GM10248 (cell line): ENCODE measurements around the gene TET2.
A peak's percentile ranks its signal among the peaks of the same experiment; 100 is the strongest.

Experiments
- CTCF ChIA-PET: fragments of 300-600 bp; sonication (Branson Sonifier 250); formaldehyde crosslinking; extraction: SDS; loops from one replicate; lab custom pipeline; 2021; ENCODE audit warnings: antibody characterized with exemption; lab: Yijun Ruan, JAX
- POLR2A ChIA-PET: fragments of 350-650 bp; sonication (Branson Sonifier 250); formaldehyde crosslinking; extraction: SDS; loops from one replicate; lab custom pipeline; 2020; ENCODE audit warnings: antibody characterized with exemption; lab: Yijun Ruan, JAX
- DNase-seq: peaks from one replicate; pipeline ENCODE4 v3.0.0; 2012; ENCODE audit errors: extremely low spot score
- TF ChIP-seq, protein P1 (sequence below): IDR thresholded peaks from 2 replicates; pipeline ENCODE4 v1.5.1; 2012; ENCODE audit warnings: mild to moderate bottlenecking, low read depth; ENCODE audit errors: extremely low read depth, missing control alignments, control extremely low read depth

Gene TET2

DNA sequence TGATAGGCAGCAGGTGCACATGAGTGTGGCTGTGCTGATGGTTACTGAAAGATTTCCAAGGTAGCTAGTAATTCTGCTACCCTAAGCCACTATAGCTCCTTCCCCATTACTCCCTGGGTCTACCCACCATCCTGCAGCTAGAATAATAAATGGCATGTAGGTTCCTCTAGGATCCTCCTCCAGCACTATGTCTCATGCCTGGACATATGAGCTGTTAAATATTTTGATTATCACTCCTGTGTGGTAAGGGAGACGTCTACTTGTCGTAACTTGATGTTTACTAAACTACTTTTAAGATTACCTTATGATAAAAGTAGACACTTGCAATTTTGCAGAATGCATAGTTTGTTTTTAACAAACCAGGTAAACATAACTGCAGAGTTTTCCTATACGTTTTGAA, 35.5 kb downstream of the TET2 start:
- CTCF ChIA-PET, result interaction anchor here (1.2 to 2.8 kb wide), 4 partner anchors 11 to 26 kb away, joined by 3 to 11 read pairs (median 4); no protein-coding TSS in a partner anchor
- TF ChIP-seq, protein P1, sequence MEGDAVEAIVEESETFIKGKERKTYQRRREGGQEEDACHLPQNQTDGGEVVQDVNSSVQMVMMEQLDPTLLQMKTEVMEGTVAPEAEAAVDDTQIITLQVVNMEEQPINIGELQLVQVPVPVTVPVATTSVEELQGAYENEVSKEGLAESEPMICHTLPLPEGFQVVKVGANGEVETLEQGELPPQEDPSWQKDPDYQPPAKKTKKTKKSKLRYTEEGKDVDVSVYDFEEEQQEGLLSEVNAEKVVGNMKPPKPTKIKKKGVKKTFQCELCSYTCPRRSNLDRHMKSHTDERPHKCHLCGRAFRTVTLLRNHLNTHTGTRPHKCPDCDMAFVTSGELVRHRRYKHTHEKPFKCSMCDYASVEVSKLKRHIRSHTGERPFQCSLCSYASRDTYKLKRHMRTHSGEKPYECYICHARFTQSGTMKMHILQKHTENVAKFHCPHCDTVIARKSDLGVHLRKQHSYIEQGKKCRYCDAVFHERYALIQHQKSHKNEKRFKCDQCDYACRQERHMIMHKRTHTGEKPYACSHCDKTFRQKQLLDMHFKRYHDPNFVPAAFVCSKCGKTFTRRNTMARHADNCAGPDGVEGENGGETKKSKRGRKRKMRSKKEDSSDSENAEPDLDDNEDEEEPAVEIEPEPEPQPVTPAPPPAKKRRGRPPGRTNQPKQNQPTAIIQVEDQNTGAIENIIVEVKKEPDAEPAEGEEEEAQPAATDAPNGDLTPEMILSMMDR, result no peak
- DNase-seq, result no peak
- POLR2A ChIA-PET, result no interaction called here

DNA sequence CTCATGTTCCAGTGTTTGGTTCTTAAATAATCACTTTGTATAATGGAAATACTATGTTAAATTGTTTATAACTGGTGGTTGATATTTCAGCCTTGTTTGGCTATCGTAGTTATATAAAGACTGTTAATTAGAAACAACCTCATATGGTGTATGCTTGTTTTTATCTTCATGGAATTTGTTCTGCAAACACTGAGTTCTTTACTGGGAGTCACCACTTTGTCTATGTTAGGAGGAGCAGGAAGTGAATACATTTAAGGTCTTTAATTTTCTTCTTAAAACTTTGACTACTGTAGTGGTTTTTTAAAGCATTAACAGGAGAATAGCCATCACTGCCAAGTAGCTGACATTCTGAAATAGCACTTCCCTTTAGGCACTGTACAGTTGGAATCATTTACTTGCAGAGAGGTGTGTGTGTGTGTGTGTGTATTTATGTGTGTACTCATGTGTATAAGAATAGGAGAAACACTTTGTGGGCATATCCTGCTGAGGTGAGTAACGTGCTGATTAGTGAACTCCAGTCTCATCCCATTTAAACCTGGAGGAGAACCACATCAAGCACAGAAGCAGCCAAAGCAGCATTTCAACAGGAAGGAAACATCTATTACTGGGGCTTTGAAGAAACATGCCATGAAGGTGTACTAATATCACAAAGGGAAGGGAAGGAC, 37.8 kb downstream of the TET2 start:
- ChIA-PET POLR2A (no interaction called here), CTCF (interaction anchor here (1.3 kb wide), 1 partner anchor 12 kb away, joined by 3 read pairs; no protein-coding TSS in a partner anchor)
- TF ChIP-seq, protein P1, result no peak
- no peak for DNase-seq

DNA sequence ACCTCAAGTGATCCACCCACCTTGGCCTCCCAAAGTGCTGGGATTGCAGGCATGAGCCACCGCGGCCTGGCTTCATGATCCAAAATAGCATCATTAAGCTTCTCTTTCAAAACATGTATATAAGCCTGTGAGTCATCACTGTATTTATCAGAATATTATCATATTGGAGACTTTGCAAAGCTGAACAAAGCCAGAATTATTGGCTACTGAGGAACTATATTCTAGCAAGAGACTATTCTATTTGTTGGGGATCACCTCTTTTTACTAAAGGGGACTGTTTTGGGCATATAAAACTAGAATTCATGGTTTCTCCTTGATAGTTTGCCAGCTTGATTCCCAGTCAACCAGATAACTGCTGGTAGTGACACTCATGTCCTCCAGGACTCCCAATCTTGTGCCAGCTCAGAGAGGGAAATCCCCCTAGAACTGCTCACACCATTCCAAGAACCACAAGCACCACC, 40.1 kb downstream of the TET2 start:
- TF ChIP-seq, protein P1, result no peak
- ChIA-PET CTCF (interaction anchor here (0.8 to 1.6 kb wide), 6 partner anchors 8 to 48 kb away, joined by 3 to 6 read pairs (median 4); partner anchors contain the start of gene TET2), POLR2A (no interaction called here)
- no peak for DNase-seq

DNA sequence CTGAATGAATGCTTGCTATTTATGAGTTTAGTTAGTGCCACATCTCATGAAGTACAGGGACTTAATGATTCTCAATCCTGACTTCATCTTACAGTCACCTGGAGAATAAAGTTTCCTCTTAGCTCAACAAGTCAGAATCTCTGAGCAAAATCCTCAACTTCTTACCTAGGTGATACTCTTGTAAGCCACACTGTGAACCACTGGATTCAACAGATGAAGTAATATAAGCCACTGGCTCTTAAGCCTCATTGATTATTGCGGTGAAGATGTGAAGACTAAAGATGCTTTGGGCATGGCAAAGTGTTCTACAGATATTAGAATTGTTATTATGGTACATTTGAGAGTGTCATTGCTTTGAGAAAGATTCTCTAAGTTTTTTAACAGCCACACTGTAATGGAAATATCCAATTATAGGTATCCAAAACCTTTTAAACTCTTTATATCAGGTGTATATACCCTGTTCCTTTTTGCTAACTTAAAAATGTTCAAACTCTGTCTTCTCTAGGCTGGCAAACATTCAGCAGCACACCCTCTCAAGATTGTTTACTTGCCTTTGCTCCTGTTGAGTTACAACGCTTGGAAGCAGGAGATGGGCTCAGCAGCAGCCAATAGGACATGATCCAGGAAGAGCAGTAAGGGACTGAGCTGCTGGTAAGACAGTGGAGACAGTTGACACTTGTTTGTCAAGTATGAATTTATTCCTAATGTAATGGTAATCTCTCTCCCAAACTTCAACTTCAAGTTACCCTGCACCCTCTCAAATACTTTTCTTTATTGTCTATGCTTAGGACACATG, 43.4 kb downstream of the TET2 start:
- TF ChIP-seq, protein P1, result no peak
- no peak for DNase-seq
- CTCF ChIA-PET, result interaction anchor here (0.9 to 1.4 kb wide), 3 partner anchors 13 to 284 kb away, joined by 3 to 6 read pairs (median 3); partner anchors contain the start of gene PPA2
- POLR2A ChIA-PET, result no interaction called here

DNA sequence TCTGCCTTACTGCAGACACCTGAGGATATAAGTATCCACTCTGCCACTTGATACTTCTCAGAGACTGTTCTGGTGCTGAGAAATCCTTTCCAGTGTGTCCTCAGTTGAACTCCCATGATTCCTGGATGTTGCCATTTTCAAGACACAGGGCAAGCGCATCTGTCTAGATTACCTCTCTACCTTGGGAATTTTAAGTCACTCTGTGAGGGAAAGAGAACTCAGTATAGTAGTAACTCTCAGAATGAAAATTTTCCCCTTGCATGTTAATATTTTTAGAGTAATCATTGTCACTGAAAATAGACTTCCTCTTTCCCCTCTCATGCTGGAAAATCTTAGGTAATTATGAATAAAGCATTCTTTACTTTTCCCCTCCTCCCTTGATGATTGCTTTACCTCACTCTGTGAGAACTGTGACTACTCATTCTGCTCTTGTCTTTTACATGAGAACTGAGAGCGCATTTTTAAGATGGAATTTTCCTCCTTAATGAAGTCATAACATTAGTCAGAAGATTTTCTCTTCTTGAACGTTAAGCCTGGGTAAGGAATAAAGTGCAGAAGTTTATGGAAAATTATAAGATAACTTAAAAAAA, 45.0 kb downstream of the TET2 start:
- TF ChIP-seq, protein P1, result no peak
- ChIA-PET POLR2A (no interaction called here), CTCF (interaction anchor here (0.7 to 1.6 kb wide), 4 partner anchors 12 to 282 kb away, joined by 4 read pairs; no protein-coding TSS in a partner anchor)
- peak; percentile 28 for DNase-seq

- ChIA-PET POLR2A (no interaction called here), CTCF (interaction anchor here (1.3 to 2.1 kb wide), 4 partner anchors 14 to 275 kb away, joined by 3 to 6 read pairs (median 4); no protein-coding TSS in a partner anchor)
- TF ChIP-seq, protein P1, result no peak
- no peak for DNase-seq
These were observed 45.8 kb downstream of the TET2 start for GRCh38 chr4:105192474-105192873.
